ENCODE data around the gene TULP3.

TULP3 gene

DNA sequence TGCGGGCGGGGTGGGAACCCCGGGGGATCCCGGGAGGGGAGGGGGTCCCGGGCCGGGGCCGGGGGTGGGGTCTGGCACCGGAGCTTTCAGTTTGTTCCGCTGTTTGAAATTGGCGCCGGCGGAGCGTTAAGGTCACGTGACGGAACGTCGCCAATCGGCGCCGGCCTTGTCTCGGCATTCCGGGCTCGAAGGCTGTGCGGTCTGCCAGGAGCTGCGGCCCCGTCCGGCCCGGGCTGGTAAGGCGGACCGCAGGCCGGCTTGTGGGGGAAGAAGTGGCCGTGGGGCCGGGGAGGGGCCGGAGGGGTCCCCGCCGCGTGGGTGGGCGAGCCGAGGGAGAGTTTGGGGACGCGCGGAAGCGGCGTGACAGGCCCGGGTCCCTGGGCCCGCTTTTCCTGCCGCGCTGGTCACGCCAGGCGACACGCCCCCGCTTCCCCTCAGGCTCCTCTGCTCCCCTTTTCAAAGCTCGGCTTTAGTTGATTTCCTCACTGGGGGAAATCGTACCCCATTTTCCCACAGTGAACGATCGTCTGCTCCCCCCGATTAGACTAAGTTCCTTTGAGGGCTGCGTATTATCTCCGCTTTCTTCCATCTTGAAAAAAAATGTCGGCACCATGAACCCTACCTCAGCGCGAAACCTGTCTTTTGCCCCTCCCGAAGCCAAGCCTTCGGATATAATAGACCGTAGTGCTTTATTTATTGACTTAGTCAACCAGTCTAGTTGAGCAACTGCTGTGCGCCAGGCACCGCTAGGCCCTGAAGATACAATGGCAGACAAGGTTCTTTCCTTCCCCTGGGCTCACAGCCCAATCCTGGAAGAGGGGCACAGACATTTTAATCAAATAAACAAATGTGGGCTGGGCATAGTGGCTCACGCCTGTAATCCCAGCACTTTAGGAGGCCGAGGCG, 13.4 kb upstream of the TULP3 start, which contains the start of the genes FOXM1 and RHNO1:
FOXM1 (minus strand) TSS at position 128 of the 906 bp plus-strand sequence. CDS start 2,696 bp downstream, outside the sequence.
RHNO1 (plus strand) TSS at position 177 of the 906 bp plus-strand sequence. CDS start 8,144 bp downstream, outside the sequence.
- H3K4me3 ChIP-seq (ENCODE audit: low read depth, low read length) = peak within 1 kb of the TSS; percentile 99

DNA sequence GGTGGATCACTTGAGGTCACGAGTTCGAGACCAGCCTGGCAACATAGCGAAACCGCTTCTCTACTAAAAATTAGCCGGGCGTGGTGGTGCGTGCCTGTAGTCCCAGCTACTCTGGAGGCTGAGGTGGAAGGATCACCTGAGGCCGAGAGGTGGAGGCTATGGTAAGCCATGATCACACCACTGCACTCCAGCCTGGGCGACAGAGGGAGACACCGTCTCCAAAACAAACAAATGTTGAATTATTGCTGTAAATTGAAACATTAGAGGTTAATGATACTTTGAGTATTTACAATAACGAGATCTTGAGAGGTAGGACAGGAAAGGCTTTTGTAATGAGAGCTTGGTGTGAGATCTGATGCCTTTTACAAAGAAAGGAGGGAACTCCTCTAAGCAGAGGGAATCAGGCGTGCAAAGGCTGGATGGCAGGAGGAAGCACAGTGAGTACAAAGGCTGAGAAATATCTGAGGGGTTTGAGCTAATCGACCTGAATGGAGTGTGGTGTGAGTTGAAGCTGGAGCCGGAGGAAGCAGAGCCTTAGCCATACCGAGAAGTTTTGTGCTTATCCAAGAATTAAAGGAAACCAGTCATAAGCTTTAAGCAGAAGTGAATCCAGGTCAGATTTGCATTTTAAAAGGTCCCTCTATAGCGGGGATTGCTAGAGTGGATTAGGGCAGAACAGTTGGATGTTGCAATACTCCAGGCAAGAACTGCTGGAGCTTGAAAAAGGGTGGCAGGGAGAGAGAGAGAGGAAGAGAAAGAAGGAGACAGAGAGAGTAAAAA, 12.5 kb upstream of the TULP3 start:
- H3K4me3 ChIP-seq (ENCODE audit: low read depth, low read length) = peak overlapping the region; percentile 99

DNA sequence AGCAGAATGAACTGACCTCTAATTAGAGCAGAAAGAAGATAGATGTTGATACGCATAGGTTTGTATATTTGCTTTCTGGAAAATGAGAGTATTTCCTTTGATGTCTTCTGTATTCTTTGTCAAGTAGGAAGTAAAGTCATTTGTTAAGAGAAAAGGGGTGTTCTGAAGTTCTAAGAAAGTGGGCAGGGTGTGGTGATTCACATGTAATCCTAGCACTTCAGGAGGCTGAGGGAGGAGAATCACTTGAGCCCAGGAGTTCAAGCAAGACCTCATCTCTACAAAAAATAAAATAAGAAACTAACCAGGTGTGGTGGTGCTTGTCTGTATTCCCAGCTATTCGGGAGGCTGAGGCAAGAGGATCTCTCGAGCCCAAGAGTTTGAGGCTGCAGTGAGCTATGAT, 10.8 kb upstream of the TULP3 start:
- no peak overlapping the region for H3K4me3 ChIP-seq (ENCODE audit: low read depth, low read length)

DNA sequence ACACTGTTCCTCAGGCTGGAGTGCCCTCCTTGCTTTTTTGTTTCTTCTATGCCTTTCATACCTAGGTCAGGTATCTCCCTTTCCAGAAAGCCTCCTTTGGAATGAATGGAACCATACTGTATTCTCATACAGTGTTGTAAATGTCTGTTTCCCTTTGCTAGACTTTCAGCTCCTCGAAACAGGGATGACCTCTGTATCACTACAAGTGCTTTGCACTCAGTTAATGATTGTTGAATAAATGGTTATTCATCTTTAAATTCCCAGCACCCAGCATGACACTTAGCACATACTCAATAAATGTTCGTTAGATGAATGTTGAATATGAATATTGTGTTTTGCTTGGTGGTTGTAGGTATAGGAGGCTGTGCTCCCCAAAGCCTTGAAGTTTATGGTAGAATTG, 5.9 kb upstream of the TULP3 start:
- no peak overlapping the region for H3K4me3 ChIP-seq (ENCODE audit: low read depth, low read length)

DNA sequence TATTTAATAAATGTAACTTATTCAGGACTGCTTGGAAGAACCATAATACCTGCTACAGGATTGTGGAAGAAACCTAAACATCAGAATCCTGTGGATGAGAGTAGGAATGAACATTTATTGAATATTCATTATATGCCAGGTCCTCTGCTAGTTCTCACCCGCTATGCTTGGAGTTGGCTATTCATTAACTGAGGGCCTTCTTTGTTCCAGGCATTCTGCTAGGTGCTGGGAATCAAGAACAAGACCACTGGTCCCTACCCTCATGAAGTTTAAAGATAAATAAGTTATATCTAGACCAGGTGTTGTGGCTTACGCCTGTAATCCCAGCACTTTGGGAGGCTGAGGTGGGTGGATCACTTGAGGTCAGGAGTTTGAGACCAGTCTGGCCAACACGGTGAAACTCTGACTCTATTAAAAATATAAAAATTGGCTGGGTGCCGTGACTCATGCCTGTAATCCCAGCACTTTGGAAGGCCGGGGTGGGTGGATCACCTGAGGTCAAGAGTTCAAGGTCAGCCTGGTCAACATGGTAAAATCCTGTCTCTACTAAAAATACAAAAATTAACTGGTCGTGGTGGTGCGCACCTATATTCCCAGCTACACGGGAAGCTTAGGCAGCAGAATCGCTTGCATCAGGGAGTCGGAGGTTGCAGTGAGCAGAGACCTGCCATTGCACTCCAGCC, 3.8 kb upstream of the TULP3 start:
- H3K4me3 ChIP-seq (ENCODE audit: low read depth, low read length) = no peak overlapping the region

DNA sequence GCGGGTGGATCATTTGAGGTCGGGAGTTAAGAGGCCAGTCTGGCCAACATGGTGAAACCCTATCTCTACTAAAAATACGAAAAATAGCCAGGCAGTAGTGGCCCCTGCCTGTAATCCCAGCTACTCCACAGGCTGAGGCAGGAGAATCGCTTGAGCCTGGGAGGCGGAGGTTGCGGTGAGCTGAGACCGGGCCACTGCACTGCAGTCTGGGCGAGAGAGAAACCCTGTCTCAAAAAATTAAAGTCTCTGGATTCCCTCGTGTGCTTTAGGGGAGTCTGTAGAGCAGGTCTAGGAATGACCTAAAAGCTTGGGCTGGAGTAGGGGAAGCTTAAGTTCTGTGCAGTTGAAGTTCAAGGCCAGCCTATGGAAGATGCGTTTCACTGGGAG, 697 bp upstream of the TULP3 start:
- peak overlapping the region; percentile 80 for H3K4me3 ChIP-seq (ENCODE audit: low read depth, low read length)

DNA sequence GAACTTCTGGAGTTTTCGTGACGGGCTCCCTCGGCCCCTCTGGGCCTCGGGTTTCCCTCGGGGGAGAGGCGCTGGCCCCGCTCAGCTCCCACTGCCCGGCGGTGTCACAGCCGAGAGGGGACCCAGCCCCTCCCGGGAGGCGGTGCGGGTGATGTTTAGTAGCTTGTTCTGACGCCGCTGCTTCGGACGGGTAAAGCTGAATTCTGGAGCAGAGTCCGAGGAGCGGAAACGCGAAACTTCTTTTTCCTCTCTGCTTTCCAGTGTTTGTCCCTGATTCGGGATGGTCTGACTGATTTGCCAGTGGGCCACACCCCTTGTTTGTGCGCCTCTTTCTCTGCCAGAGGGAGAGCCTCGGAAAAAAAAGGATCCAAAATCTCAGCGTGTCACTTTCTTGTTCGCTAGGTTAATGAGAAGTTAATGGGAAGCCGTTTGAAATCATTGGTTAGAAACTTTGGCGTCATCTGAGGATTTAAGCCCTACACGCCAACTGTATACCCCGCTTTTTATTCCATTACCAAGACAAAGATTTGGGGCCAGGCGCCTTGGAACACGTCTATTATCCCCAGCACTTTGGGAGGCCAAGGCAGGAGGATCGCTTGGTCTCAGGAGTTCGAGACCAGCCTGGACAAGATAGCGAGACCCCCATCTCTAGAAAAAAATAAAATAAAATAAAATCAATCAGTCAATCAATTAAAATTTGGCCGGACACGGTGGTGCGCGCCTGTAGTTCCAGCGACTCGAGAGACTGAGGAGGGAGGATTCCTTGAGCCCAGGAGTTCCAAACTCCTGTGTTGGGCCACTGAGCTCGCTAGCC, 756 bp downstream of the TULP3 start:
- peak overlapping the region; percentile 80 for H3K4me3 ChIP-seq (ENCODE audit: low read depth, low read length)

DNA sequence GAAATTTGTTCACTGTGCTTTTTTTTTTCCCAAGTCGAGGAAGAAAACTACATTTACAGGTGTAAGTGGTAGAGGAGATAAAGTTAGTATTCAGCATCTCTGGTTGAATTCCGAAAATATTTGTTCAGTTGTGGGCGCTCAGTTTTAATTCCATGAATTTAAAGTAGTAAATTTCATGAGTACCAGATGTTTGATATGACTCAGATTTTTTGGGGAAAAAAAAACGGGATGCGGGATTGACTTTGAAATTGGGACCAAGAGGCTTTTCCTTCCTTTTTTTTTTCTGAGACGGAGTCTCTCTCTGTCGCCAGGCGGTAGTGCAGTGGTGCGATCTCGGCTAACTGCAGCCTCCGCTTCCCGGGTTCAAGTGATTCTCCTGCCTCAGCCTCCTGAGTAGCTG, 1.6 kb downstream of the TULP3 start:
- H3K4me3 ChIP-seq (ENCODE audit: low read depth, low read length) = no peak overlapping the region

DNA sequence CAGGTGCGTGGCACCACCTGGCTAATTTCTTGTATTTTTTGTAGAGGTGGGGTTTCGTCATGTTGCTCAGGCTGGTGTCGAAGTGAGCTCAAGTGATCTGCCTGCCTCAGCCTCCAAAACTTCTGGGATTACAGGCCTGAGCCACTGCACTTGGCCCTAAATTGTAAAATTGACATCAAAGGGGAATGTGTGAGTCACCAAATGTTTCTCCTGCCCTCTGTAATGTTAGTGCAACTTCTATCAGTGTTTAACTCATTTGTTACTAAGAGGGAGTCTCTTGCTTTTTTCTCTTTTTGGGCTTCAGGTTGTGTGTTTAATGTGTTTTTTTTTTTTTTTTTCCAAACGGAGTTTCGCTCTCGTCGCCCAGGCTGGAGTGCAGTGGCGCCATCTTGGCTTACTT, 2.3 kb downstream of the TULP3 start:
- H3K4me3 ChIP-seq (ENCODE audit: low read depth, low read length) = peak overlapping the region; percentile 0

DNA sequence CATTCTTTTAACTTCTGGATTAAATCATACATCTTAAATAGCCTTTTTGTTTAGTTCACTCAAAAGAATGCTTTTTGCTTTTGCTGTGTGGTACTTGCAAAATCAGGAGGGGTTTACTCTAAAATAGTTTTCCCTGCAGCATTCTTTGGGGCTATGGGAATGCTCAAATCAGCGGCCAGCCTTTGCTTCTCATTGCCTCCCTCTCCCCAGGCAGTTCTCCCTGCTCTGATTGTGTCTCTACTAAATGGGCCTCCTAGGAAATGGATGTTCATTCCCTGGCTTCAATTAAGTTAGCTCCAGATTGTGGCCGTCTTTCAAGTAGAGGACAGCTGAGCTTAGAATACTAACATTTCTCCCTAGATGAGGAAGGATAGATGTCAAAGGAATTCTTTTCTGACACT, 4.4 kb downstream of the TULP3 start:
- no peak overlapping the region for H3K4me3 ChIP-seq (ENCODE audit: low read depth, low read length)

DNA sequence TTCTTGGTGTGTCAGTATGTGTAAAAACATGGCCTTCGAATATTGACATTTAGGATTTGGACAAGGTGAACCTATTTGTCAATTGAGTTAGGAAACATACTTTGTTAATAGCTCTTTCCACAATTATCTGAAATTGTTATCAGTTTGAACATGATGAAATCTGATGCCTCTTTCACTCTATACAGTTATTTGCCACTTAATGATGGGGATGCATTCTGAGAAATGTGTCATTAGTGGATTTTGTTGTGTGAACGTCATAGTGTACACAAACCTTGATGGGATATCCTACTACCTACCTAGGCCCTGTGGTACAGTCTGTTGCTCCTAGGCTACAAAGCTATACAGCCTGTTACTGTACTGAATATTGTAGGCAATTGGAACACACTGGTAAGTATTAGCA, 4.8 kb downstream of the TULP3 start:
- H3K4me3 ChIP-seq (ENCODE audit: low read depth, low read length) = no peak overlapping the region

DNA sequence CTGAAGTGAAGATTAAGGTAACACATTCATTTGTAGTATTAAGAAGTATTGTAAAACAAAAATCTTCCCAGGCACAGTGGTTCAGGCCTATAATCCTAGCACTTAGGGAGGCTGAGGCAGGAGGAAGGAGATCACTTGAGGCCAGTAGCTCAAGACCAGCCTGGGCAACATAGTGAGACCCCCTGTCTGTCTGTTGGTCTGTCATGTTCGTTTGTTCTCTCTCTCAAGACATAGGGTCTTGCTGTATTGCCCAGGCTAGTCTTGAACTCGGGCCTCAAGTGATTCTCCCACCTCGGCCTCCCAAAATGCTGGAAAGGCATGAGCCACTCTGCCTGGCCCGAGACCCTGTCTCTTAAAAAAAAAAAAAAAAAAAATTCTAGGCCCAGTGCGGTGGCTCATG, 6.7 kb downstream of the TULP3 start:
- H3K4me3 ChIP-seq (ENCODE audit: low read depth, low read length) = no peak overlapping the region

DNA sequence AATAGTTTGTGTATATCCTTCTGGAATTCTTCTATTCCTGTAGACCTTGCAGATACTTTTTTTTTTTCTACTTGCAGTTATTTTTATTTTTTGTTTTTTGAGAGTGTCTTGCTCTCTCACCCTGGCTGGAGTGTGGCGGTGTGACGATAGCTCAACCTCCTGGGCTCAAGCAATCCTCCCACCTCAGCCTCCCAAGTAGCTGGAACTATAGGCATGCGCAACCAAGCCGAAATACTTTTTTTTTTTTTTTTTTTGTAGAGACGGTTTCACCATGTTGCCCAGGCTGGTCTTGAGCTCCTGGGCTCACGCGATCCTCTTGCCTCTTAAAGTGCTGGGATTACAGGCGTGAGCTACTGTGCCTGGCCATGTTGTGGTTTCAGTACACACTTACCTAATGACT, 10.0 kb downstream of the TULP3 start:
- H3K4me3 ChIP-seq (ENCODE audit: low read depth, low read length) = no peak overlapping the region

DNA sequence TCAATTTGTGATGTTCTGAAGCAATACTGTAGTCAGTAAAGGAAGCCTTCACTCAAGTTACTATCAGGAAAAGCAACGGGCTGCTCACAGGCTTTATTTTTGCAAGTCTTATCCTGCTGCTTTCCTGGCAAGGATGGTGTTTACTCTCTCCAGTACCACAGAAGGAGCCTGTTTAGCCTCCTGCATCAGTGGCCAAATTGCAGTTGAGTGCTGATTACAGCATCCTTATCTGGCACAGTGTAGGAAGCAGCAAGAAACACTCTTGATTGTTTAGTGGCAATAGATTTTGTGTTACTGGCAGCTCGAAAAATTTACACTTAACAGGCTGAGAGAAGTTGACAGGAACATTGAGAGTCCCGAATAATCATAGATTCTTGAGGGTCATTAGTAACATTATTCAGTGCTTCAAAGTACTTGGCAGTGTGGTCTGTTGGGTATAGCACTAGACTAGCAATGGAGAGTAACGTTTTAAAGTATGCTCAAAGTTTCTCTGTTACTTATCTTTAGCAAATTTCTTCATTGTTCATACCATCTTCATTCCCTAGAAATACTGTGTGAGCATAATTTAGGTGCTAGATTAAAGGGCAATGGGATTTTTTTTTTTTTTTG, 11.7 kb downstream of the TULP3 start:
- H3K4me3 ChIP-seq (ENCODE audit: low read depth, low read length) = no peak overlapping the region

DNA sequence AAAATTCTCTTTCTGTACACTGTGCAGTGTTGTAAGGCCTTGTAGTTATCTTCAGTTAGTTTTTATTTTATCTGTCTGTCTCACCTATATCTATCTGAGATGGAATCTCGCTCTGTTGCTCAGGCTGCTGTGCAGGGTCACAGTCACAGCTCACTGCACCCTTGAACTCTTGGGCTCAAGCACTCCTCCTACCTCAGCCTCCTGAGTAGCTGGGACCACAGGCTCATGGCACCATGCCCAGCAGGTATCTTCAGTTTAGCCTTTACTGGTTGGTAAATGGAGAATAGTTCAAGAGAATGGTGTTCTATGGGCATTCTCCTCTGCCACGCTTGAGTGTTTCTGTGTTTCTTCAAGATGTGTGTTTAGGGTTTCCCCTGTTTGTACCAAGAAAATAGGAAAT, 13.6 kb downstream of the TULP3 start:
- no peak overlapping the region for H3K4me3 ChIP-seq (ENCODE audit: low read depth, low read length)

DNA sequence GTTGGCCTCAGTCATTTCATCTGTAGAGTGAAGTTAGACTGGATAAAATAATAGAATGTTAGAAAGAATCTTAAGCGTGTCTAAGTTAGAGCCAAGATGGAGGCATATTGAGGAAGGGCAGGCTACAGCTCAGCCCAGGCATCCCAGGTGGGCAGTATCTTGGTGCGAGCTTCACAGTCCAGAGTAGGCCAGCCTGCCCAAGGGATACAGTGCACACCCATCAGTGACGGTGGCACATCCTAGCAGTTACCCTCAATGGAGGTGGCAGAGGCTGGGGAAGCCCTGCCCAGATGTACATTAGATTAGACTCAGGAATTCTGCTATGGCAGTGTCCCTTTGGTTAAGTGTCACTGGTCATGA, 21.5 kb downstream of the TULP3 start:
- H3K4me3 ChIP-seq (ENCODE audit: low read depth, low read length) = no peak overlapping the region

DNA sequence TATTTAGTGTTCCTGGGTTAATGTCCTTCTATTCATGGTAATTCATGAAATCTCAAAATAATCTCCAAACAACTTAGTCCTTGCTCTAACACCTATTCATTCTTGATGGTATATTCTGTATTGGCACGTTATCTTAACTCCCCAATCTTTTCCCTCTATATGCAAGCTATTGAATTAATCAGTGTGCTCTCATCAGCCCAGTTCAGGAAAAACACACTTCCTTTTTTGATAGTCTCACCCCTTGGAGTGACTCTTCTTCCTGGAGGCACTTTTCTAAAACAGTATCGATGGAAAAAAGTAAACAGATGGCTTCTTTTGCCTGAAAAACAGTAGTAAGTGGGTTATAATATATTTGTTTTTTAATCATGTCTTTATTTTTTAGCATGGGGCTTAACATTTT, 28.6 kb downstream of the TULP3 start:
- H3K4me3 ChIP-seq (ENCODE audit: low read depth, low read length) = no peak overlapping the region

DNA sequence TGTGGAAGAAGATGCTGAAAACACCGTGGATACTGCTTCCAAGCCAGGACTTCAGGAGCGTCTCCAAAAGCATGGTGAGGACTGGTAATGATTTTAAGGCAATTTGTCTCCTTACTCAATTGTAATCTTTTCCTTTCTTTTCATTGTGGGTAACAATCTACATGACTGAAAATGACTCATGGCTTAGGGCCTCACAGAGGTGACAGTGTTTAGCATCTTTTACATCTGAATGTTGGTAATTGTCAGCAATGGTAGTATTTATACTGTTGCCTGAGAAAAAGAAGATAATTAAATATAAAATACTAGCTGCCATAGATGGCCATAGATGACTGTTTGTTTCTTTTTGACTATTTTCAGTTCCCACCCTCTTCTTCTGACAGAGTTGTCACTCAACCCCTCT, 31.6 kb downstream of the TULP3 start:
- H3K4me3 ChIP-seq (ENCODE audit: low read depth, low read length) = no peak overlapping the region

DNA sequence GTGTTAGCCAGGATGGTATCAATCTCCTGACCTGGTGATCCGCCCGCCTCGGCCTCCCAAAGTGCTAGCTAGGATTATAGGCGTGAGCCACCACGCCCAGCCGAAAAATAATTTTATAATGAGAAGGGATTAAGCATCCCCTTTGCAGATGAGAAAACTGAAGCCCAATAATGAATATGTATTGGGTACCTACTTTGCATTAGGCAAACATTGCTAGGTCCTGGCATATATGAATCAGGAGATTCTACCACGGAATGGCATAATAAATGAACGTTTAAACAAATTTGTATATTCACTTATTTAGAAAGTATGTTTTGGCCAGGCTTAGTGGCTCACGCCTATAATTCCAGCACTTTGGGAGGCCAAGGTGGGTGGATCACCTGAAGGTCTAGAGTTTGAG, 32.4 kb downstream of the TULP3 start:
- H3K4me3 ChIP-seq (ENCODE audit: low read depth, low read length) = no peak overlapping the region

DNA sequence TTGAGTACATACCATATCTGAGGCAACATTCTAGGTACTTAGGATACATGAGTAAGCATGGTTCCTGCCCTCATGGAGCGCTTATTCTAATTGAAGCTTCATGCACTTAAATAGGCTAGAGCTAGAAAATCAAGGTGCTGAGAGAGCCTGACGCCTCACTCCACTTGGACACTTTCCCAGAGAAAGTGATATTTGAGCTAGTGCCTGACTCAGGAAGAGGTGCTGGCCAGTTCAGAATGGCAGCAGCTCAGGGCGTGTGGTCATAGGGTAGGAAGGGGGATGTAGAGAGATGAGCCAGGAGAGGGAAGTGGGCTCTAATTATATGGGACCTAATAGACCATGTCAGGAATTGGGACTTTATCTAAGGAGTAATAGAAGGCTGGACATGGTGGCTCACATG, 33.3 kb downstream of the TULP3 start:
- no peak overlapping the region for H3K4me3 ChIP-seq (ENCODE audit: low read depth, low read length)
